ENCODE data around the gene NRXN3.

The NRXN3 gene

DNA sequence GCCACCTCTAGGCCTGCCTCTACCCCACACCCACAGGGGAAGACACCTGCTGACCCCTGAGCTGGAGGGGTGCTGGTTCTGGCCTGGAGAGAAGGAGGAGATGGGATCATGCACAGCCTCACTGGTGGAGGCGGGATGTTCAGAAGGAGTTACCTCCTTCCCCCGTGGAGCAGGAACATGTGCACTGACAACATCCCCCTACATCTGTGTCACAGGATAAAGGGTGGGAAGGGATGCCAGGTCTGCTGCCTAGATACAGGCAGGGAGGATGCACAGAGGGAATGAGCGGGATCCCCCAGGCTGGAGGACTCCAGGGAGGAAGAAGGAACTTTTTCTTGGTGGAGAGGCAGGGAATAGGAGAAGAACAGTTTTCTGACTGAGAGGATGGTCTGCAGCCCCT, 8.8 kb downstream of the NRXN3 start:
- DNase-seq (ENCODE audit: low spot score): no peak
- in situ Hi-C loops (cut with MboI; ENCODE audit: low pct_unique_long_range_greater_than_20kb, low sequenced_read_pairs, unreplicated experiment): no loop called here
- TF ChIP-seq, protein P1, sequence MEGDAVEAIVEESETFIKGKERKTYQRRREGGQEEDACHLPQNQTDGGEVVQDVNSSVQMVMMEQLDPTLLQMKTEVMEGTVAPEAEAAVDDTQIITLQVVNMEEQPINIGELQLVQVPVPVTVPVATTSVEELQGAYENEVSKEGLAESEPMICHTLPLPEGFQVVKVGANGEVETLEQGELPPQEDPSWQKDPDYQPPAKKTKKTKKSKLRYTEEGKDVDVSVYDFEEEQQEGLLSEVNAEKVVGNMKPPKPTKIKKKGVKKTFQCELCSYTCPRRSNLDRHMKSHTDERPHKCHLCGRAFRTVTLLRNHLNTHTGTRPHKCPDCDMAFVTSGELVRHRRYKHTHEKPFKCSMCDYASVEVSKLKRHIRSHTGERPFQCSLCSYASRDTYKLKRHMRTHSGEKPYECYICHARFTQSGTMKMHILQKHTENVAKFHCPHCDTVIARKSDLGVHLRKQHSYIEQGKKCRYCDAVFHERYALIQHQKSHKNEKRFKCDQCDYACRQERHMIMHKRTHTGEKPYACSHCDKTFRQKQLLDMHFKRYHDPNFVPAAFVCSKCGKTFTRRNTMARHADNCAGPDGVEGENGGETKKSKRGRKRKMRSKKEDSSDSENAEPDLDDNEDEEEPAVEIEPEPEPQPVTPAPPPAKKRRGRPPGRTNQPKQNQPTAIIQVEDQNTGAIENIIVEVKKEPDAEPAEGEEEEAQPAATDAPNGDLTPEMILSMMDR (IDR thresholded peaks at IDR 0.05; ENCODE audit: extremely low read depth, insufficient read depth, missing control alignments): no peak

- in situ Hi-C loops (cut with MboI; ENCODE audit: low pct_unique_long_range_greater_than_20kb, low sequenced_read_pairs, unreplicated experiment): no loop called here
- DNase-seq (ENCODE audit: low spot score): no peak
- TF ChIP-seq, protein P1 (IDR thresholded peaks at IDR 0.05; ENCODE audit: extremely low read depth, insufficient read depth, missing control alignments): no peak
Observed at GRCh38 chr14:78181270-78181669, 11.1 kb downstream of the NRXN3 start.

GRCh38 chr14:78182722-78183121, 12.5 kb downstream of the NRXN3 start:
- in situ Hi-C loops (cut with MboI; ENCODE audit: low pct_unique_long_range_greater_than_20kb, low sequenced_read_pairs, unreplicated experiment): no loop called here
- TF ChIP-seq, protein P1 (IDR thresholded peaks at IDR 0.05; ENCODE audit: extremely low read depth, insufficient read depth, missing control alignments): no peak
- no peak for DNase-seq (ENCODE audit: low spot score)

DNA sequence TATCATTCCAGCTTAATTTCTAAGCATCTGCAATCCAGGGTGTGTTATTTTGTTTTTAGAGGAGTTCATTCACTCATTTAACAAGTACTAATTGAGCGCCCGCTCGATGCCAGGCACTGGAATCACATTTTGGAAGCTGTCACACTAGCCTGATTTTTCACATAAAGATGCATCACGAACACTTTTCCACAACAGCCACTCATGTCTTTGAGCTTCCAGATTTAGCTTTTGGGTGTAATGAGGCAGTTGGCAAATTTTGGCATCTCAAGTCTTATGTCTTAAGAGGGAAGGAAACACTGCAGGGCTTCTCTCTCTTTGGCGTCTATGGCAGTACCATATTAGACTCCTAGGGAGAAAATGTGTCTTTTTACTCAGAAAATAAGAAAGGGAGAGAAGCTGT, 14.0 kb downstream of the NRXN3 start:
- in situ Hi-C loops (cut with MboI; ENCODE audit: low pct_unique_long_range_greater_than_20kb, low sequenced_read_pairs, unreplicated experiment): no loop called here
- TF ChIP-seq, protein P1 (IDR thresholded peaks at IDR 0.05; ENCODE audit: extremely low read depth, insufficient read depth, missing control alignments): no peak
- no peak for DNase-seq (ENCODE audit: low spot score)

- DNase-seq (ENCODE audit: low spot score): no peak
- in situ Hi-C loops (cut with MboI; ENCODE audit: low pct_unique_long_range_greater_than_20kb, low sequenced_read_pairs, unreplicated experiment): no loop called here
- TF ChIP-seq, protein P1 (IDR thresholded peaks at IDR 0.05; ENCODE audit: extremely low read depth, insufficient read depth, missing control alignments): no peak
Observed at GRCh38 chr14:78186277-78186676, 16.1 kb downstream of the NRXN3 start.

DNA sequence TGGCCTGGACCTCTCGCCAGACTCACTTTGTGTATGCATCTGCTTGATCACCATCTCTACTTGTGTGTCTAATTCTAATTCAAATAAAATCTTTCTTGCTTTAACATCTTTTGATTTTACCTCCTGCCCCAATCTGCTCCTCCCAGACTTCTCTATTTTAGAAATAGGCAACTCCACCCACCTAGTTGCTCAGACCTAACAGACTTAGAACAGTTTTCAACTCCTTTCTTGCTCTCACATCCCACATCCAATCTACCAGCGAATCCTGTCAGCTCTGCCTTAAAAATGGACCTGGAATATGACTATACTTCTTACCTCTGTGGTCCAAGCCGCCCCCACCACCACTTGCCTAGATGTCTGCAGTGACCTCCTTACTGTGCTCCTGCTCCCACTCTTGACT, 18.7 kb downstream of the NRXN3 start:
- in situ Hi-C loops (cut with MboI; ENCODE audit: low pct_unique_long_range_greater_than_20kb, low sequenced_read_pairs, unreplicated experiment): no loop called here
- TF ChIP-seq, protein P1 (IDR thresholded peaks at IDR 0.05; ENCODE audit: extremely low read depth, insufficient read depth, missing control alignments): no peak
- no peak for DNase-seq (ENCODE audit: low spot score)

- in situ Hi-C loops (cut with MboI; ENCODE audit: low pct_unique_long_range_greater_than_20kb, low sequenced_read_pairs, unreplicated experiment): no loop called here
- no peak for DNase-seq (ENCODE audit: low spot score)
- TF ChIP-seq, protein P1 (IDR thresholded peaks at IDR 0.05; ENCODE audit: extremely low read depth, insufficient read depth, missing control alignments): no peak
Observed at GRCh38 chr14:78195431-78195830, 25.3 kb downstream of the NRXN3 start.
